HTERT RPE-1 (cell line): ENCODE results near the gene HOXD4.

Source experiments
- in situ Hi-C: fragments of 300-500 bp; cut with MboI; formaldehyde crosslinking; loops from 4 replicates; pipeline ENCODE4 v1.14.3; 2020; ENCODE audit warnings: low sequenced_read_pairs

HOXD4 gene

GRCh38 chr2:176186024-176186423, 34.7 kb downstream of the HOXD4 start:
- in situ Hi-C loops, result no loop called here

- in situ Hi-C loops, result no loop called here
Measured at GRCh38 chr2:176187200-176187898, 36.0 kb downstream of the HOXD4 start.

GRCh38 chr2:176187899-176188773, 36.8 kb downstream of the HOXD4 start, which contains the start of gene HOXD1:
HOXD1 (plus strand) TSS chr2:176188668; CDS start chr2:176188802, 134 bp downstream.
- in situ Hi-C loops, result no loop called here

GRCh38 chr2:176188774-176189680, 37.7 kb downstream of the HOXD4 start:
- in situ Hi-C loops, result no loop called here

GRCh38 chr2:176189681-176190641, 38.6 kb downstream of the HOXD4 start:
- in situ Hi-C loops, result no loop called here

GRCh38 chr2:176192351-176192750, 41.0 kb downstream of the HOXD4 start:
- in situ Hi-C loops, result no loop called here

- in situ Hi-C loops, result no loop called here
Measured at GRCh38 chr2:176193048-176193447, 41.7 kb downstream of the HOXD4 start.

GRCh38 chr2:176199902-176200301, 48.6 kb downstream of the HOXD4 start:
- in situ Hi-C loops, result no loop called here

GRCh38 chr2:176200971-176201370, 49.6 kb downstream of the HOXD4 start:
- in situ Hi-C loops, result no loop called here

GRCh38 chr2:176202491-176202890, 51.1 kb downstream of the HOXD4 start:
- in situ Hi-C loops, result no loop called here
